HEK293T (cell line): Measurements from ENCODE around the gene FXYD3.

Experiments
- ARNT ChIP-seq: fragments of 450-650 bp; IDR thresholded peaks from 2 replicates; pipeline ENCODE4 v1.6.1; 2017; ENCODE audit warnings: mild to moderate bottlenecking
- BHLHE40 ChIP-seq: fragments of 450-650 bp; IDR thresholded peaks from 2 replicates; pipeline ENCODE4 v1.6.1; 2016; ENCODE audit warnings: mild to moderate bottlenecking, moderate library complexity, borderline replicate concordance
- FOXA1 ChIP-seq: fragments of 450-650 bp; IDR thresholded peaks from 2 replicates; pipeline ENCODE4 v1.6.1; 2016; ENCODE audit warnings: mild to moderate bottlenecking
- FOXK2 ChIP-seq: fragments of 450-650 bp; IDR thresholded peaks from 2 replicates; pipeline ENCODE4 v1.6.1; 2016; ENCODE audit warnings: mild to moderate bottlenecking
- FOXM1 ChIP-seq: fragments of 450-650 bp; IDR thresholded peaks from 2 replicates; pipeline ENCODE4 v1.6.1; 2017; ENCODE audit warnings: mild to moderate bottlenecking, borderline replicate concordance
- HDGF ChIP-seq: fragments of 450-650 bp; IDR thresholded peaks from 2 replicates; pipeline ENCODE4 v1.6.1; 2017; ENCODE audit warnings: antibody characterized with exemption, borderline replicate concordance
- LEF1 ChIP-seq: fragments of 450-650 bp; IDR thresholded peaks from 2 replicates; pipeline ENCODE4 v1.6.1; 2017; ENCODE audit warnings: mild to moderate bottlenecking, borderline replicate concordance
- SP1 ChIP-seq: fragments of 450-650 bp; IDR thresholded peaks from 2 replicates; pipeline ENCODE4 v1.6.1; 2017
- SUZ12 ChIP-seq: fragments of 450-650 bp; IDR thresholded peaks from 2 replicates; pipeline ENCODE4 v1.6.1; 2016; ENCODE audit warnings: mild to moderate bottlenecking

- TF ChIP-seq BHLHE40 = no peak
- no peak for TF ChIP-seq FOXM1
- no peak for TF ChIP-seq SUZ12
- no peak for TF ChIP-seq FOXK2
- no peak for TF ChIP-seq LEF1
- TF ChIP-seq ARNT = no peak
- no peak for TF ChIP-seq HDGF
- TF ChIP-seq SP1 = no peak
- TF ChIP-seq FOXA1 = no peak
Measured at GRCh38 chr19:35075202-35076025, 40.2 kb upstream of the FXYD3 start.
